HepG2 (cell line): Measurements from ENCODE around the gene FCER1G. TPM values are rescaled to one million over a fixed set of nuclear protein-coding genes. Genes with fewer than 3 reads are reported as not detected.

Experiments used
- ARID4A ChIP-seq: sonication (generic); formaldehyde crosslinking; IDR thresholded peaks from 2 replicates; pipeline ENCODE4 v1.5.0; 2020; ENCODE audit warnings: mild to moderate bottlenecking, missing genetic modification reagents, borderline replicate concordance
- ARNT ChIP-seq: fragments of 450-650 bp; IDR thresholded peaks from 2 replicates; pipeline ENCODE4 v1.6.1; 2017
- CCDC6 ChIP-seq: sonication (generic); formaldehyde crosslinking; IDR thresholded peaks from 2 replicates; pipeline ENCODE4 v1.8.1; 2022; ENCODE audit warnings: mild to moderate bottlenecking, missing genetic modification reagents, moderate library complexity
- ELF1 ChIP-seq: sonication (generic); formaldehyde crosslinking; IDR thresholded peaks from 2 replicates; pipeline ENCODE4 v1.4.0; 2020; ENCODE audit warnings: missing genetic modification reagents
- ETS1 ChIP-seq: sonication (generic); formaldehyde crosslinking; IDR thresholded peaks from 2 replicates; pipeline ENCODE4 v1.4.0; 2020; ENCODE audit warnings: missing genetic modification reagents
- ETV5 ChIP-seq: IDR thresholded peaks from 2 replicates; pipeline ENCODE4 v1.6.1; 2018; ENCODE audit warnings: missing biosample characterization, missing genetic modification reagents, inconsistent platforms, borderline replicate concordance
- GATAD2A ChIP-seq: IDR thresholded peaks from 2 replicates; pipeline ENCODE4 v1.6.1; 2016
- LBX2 ChIP-seq: sonication (generic); formaldehyde crosslinking; IDR thresholded peaks from 2 replicates; pipeline ENCODE4 v1.5.0; 2020; ENCODE audit warnings: missing genetic modification reagents, mild to moderate bottlenecking, borderline replicate concordance
- MNT ChIP-seq: fragments of 450-650 bp; IDR thresholded peaks from 2 replicates; pipeline ENCODE4 v1.6.1; 2016
- MTA3 ChIP-seq: sonication (generic); formaldehyde crosslinking; IDR thresholded peaks from 2 replicates; pipeline ENCODE4 v1.4.0; 2020; ENCODE audit warnings: missing genetic modification reagents
- PBX3 ChIP-seq: sonication (generic); formaldehyde crosslinking; IDR thresholded peaks from 2 replicates; pipeline ENCODE4 v1.8.1; 2023; ENCODE audit warnings: missing genetic modification reagents, inconsistent platforms, borderline replicate concordance
- PLRG1 ChIP-seq: fragments of 450-650 bp; conservative IDR thresholded peaks from 2 replicates; pipeline ENCODE4 v1.6.1; 2016
- RAD51 ChIP-seq: fragments of 450-650 bp; IDR thresholded peaks from 2 replicates; pipeline ENCODE4 v1.6.1; 2016; ENCODE audit warnings: borderline replicate concordance
- TEAD3 ChIP-seq: optimal IDR thresholded peaks from 2 replicates; pipeline ENCODE3; 2016; ENCODE audit warnings: borderline replicate concordance
- ZNF12 ChIP-seq: sonication (generic); formaldehyde crosslinking; IDR thresholded peaks from 2 replicates; pipeline ENCODE4 v1.5.0; 2020; ENCODE audit warnings: missing genetic modification reagents
- ZNF414 ChIP-seq: sonication (generic); formaldehyde crosslinking; IDR thresholded peaks from 2 replicates; pipeline ENCODE4 v1.5.0; 2020; ENCODE audit warnings: missing genetic modification reagents
- ZNF513 ChIP-seq: sonication (generic); formaldehyde crosslinking; conservative IDR thresholded peaks from 2 replicates; pipeline ENCODE4 v1.5.0; 2020; ENCODE audit warnings: missing genetic modification reagents
- ZNF782 ChIP-seq: sonication (generic); formaldehyde crosslinking; IDR thresholded peaks from 2 replicates; pipeline ENCODE4 v1.4.0; 2020; ENCODE audit warnings: missing genetic modification reagents, mild to moderate bottlenecking, borderline replicate concordance
- polyA plus RNA-seq, 8 experiments: library from polyadenylated mRNA; depleted of rRNA in 3 of 8; stranded (reverse) in 7 of 8; unstranded in 1 of 8; fragments of >200 nt; fragmentation: Illumina TruSeq in 4 of 8; extraction: Trizol in 4 of 8; gene quantifications; 2 replicates each; pipeline versions ENCODE4 v1.2.1 to v1.2.3, GENCODE V29; 2011 to 2016; ENCODE audit warnings: low read depth in 4 of 8, missing spikeins in 1 of 8, mixed read lengths in 1 of 8; ENCODE audit not compliant: insufficient read depth in 1 of 8
- total RNA-seq, 5 experiments: library from RNA; depleted of rRNA; stranded (reverse); fragments of >200 nt; fragmentation: Illumina TruSeq; extraction: Trizol; gene quantifications; 2 replicates each; pipeline ENCODE4 v1.2.3, GENCODE V29; 2016; ENCODE audit warnings: low read depth in 1 of 5

FCER1G gene
- total and polyA plus RNA-seq, 2 of the 13 experiments (the other 11 are each of a cell fraction or from before 2014, with no cell fraction given) = 1.3 to 6.4 TPM

GRCh38 chr1:161177112-161177935 is 37.8 kb upstream of the FCER1G start, which contains the start of gene B4GALT3 (continued):
- peak; percentile 16 for TF ChIP-seq TEAD3
- TF ChIP-seq PBX3 (CRISPR knock-in tag) = no peak
- no peak for TF ChIP-seq LBX2 (CRISPR knock-in tag)
- no peak; the same call in 1 of the 2 replicates for TF ChIP-seq ZNF12 (CRISPR knock-in tag)
- no peak for TF ChIP-seq CCDC6
- no peak for TF ChIP-seq ARNT
- TF ChIP-seq ETS1 (CRISPR knock-in tag) = no peak
- TF ChIP-seq MNT = peak; percentile 40
- no peak for TF ChIP-seq ZNF513 (CRISPR knock-in tag)
- 0 out of 2 replicates have a peak, but pooled peaks have one; percentile 36 for TF ChIP-seq ETV5 (CRISPR knock-in tag)
- peak; percentile 63; the same call in 1 of the 2 replicates for TF ChIP-seq GATAD2A (CRISPR knock-in tag)
- TF ChIP-seq ZNF414 = 0 out of 2 replicates have a peak, but pooled peaks have one; percentile 54
- TF ChIP-seq RAD51 = no peak
- no peak for TF ChIP-seq PLRG1
- peak; percentile 87; the same call in 1 of the 2 replicates for TF ChIP-seq ZNF782 (CRISPR knock-in tag)
- TF ChIP-seq ARID4A (CRISPR knock-in tag) = peak; percentile 90
- TF ChIP-seq ELF1 (CRISPR knock-in tag) = 0 out of 2 replicates have a peak, but pooled peaks have one; percentile 21
- no peak for TF ChIP-seq MTA3 (CRISPR knock-in tag)
